HEK293T (cell line): ENCODE data around the gene FRZB.
A peak's percentile ranks its signal among the peaks of the same experiment; 100 is the strongest.

Experiments
- BHLHE40 ChIP-seq: fragments of 450-650 bp; IDR thresholded peaks from 2 replicates; pipeline ENCODE4 v1.6.1; 2016; ENCODE audit warnings: mild to moderate bottlenecking, moderate library complexity, borderline replicate concordance
- ELF4 ChIP-seq: fragments of 450-650 bp; IDR thresholded peaks from 2 replicates; pipeline ENCODE4 v1.6.1; 2017; ENCODE audit warnings: antibody characterized with exemption
- FOXK2 ChIP-seq: fragments of 450-650 bp; IDR thresholded peaks from 2 replicates; pipeline ENCODE4 v1.6.1; 2016; ENCODE audit warnings: mild to moderate bottlenecking
- LEF1 ChIP-seq: fragments of 450-650 bp; IDR thresholded peaks from 2 replicates; pipeline ENCODE4 v1.6.1; 2017; ENCODE audit warnings: mild to moderate bottlenecking, borderline replicate concordance
- PKNOX1 ChIP-seq: fragments of 450-650 bp; IDR thresholded peaks from 2 replicates; pipeline ENCODE4 v1.6.1; 2016
- SP1 ChIP-seq: fragments of 450-650 bp; IDR thresholded peaks from 2 replicates; pipeline ENCODE4 v1.6.1; 2017
- ZNF384 ChIP-seq: fragments of 450-650 bp; IDR thresholded peaks from 2 replicates; pipeline ENCODE4 v1.6.1; 2016

- no peak for TF ChIP-seq LEF1
- no peak for TF ChIP-seq SP1
- no peak for TF ChIP-seq BHLHE40
- no peak for TF ChIP-seq FOXK2
- peak; percentile 34; the same call in 1 of the 2 replicates for TF ChIP-seq ZNF384
- TF ChIP-seq ELF4, result no peak
- no peak for TF ChIP-seq PKNOX1
These were observed 1.1 kb upstream of the FRZB start for GRCh38 chr2:182867426-182868053.
